Large intestine (tissue), 3 donors: Measurements from ENCODE around the gene STYXL1. TPM values are rescaled to one million over a fixed set of nuclear protein-coding genes. Genes with fewer than 3 reads are reported as not detected.
"Not testable (repeated sequence)": the region's sequence is repeated elsewhere in the genome, so short reads cannot be mapped to it uniquely, and the experiment has no call there.

ENCODE experiments used
- DNase-seq, 2 donors: peaks; one replicate each; pipeline versions ENCODE4 v3.0.0 to v3.0.0-alpha.2; 2013
- H3K27ac ChIP-seq: one replicate; pipeline ENCODE4 v1.5.1; 2013; ENCODE audit warnings: low read length
- H3K27me3 ChIP-seq: 2 replicates; pipeline ENCODE4 v1.6.1; 2013; ENCODE audit warnings: low read length; ENCODE audit not compliant: control insufficient read depth, insufficient read depth
- H3K36me3 ChIP-seq: 2 replicates; pipeline ENCODE4 v1.6.1; 2013; ENCODE audit warnings: low read length; ENCODE audit not compliant: control insufficient read depth, insufficient read depth
- H3K4me1 ChIP-seq: one replicate; pipeline ENCODE4 v1.6.1; 2013; ENCODE audit warnings: low read length; ENCODE audit not compliant: control insufficient read depth, insufficient read depth
- H3K4me3 ChIP-seq: one replicate; pipeline ENCODE4 v1.5.1; 2013; ENCODE audit warnings: low read length
- H3K9me3 ChIP-seq: one replicate; pipeline ENCODE4 v1.6.1; 2013; ENCODE audit warnings: mild to moderate bottlenecking, low read depth, low read length, moderate library complexity; ENCODE audit not compliant: control insufficient read depth
- WGBS: methylation state at CpG from one replicate; pipeline ENCODE4 v1.1.5; 2013; ENCODE audit warnings: low lambda C conversion rate; ENCODE audit not compliant: insufficient coverage; 5-methylcytosine and 5-hydroxymethylcytosine counted together
- polyA plus RNA-seq: library from polyadenylated mRNA; unstranded; fragments of 120-200 nt; gene quantifications from one replicate; pipeline ENCODE4 v1.2.1, GENCODE V29; 2013

STYXL1 gene
- polyA plus RNA-seq, 1 donor, result 55.1 TPM

GRCh38 chr7:76056241-76056640, 8.4 kb upstream of the STYXL1 start:
- no CpG with 5 or more reads among the region's 7 CpGs for WGBS
- peaks cover 73% of the 10 kb centered on the region for H3K36me3 ChIP-seq

GRCh38 chr7:76054123-76055120, 6.6 kb upstream of the STYXL1 start:
- peaks cover 56% of the 10 kb centered on the region for H3K36me3 ChIP-seq
- WGBS, result no CpG with 5 or more reads among the region's 18 CpGs

More at GRCh38 chr7:76056241-76056640, 8.4 kb upstream of the STYXL1 start:
- H3K4me1 ChIP-seq, result peaks cover 23% of the 10 kb centered on the region
- H3K4me3 ChIP-seq, result no peak overlapping the region
- no peaks in the 10 kb centered on the region for H3K9me3 ChIP-seq
- no peak for DNase-seq
- H3K27ac ChIP-seq, result no peak overlapping the region
- H3K27me3 ChIP-seq, result no peaks in the 10 kb centered on the region

DNA sequence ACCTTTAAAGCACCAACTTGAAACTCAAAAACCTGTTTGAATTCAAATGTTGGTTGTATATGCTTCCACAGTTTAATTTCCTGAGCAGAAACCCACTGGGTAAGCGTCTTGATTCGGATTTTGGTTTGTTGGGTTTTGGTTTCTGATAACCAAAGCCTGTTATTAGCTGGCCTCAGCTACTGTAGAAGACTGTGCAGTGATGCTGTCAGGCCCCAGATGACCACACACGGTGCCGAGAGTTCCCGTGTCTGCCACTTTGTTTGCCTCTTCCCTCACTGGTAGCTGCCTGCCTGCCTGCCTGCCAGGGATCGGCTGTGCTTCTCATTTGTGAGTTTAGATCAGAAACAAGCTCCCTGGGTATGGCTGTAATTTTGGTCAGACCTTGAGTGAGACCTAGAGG, 5.7 kb upstream of the STYXL1 start:
- Histone ChIP-seq H3K9me3 (no peaks in the 10 kb centered on the region), H3K27ac (peak overlapping the region; percentile 39), H3K4me1 (peaks cover 27% of the 10 kb centered on the region), H3K27me3 (no peaks in the 10 kb centered on the region), H3K36me3 (peaks cover 47% of the 10 kb centered on the region), H3K4me3 (no peak overlapping the region)
- no peak for DNase-seq
- WGBS, result no CpG with 5 or more reads among the region's 6 CpGs

More at GRCh38 chr7:76054123-76055120, 6.6 kb upstream of the STYXL1 start:
- Histone ChIP-seq H3K27me3 (no peaks in the 10 kb centered on the region), H3K9me3 (no peaks in the 10 kb centered on the region), H3K4me3 (no peak overlapping the region), H3K4me1 (peaks cover 23% of the 10 kb centered on the region), H3K27ac (peak overlapping the region; percentile 39)
- DNase-seq, result peak; percentile 32 to 67

DNA sequence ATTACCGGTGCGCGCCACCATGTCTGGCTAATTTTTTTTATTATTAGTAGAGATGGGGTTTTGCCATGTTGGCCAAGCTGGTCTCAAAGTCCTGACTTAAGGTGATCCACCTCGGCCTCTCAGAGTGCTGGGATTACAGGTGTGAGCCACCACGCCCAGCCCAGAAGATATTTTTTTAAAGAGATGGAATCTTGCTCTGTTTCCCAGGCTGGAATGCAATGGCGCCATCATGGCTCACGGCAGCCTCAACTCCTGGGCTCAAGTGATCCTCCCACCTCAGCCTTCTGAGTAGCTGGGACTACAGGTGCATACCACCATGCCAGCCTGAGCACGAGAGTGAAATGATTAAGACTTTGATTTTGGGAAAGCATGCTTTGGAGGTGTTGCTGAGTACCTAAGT, 4.9 kb upstream of the STYXL1 start:
- not testable (repeated sequence) for H3K27ac ChIP-seq, DNase-seq, H3K4me3 ChIP-seq, H3K9me3 ChIP-seq, H3K27me3 ChIP-seq
- peaks cover 39% of the 10 kb centered on the region for H3K36me3 ChIP-seq
- no CpG with 5 or more reads among the region's 8 CpGs for WGBS
- peaks cover 25% of the 10 kb centered on the region for H3K4me1 ChIP-seq

GRCh38 chr7:76051840-76052239, 4.0 kb upstream of the STYXL1 start:
- WGBS, result 60% methylated on average over 1 of the region's 4 CpGs
- Histone ChIP-seq H3K4me1 (peaks cover 17% of the 10 kb centered on the region), H3K27me3 (no peaks in the 10 kb centered on the region), H3K36me3 (peaks cover 31% of the 10 kb centered on the region), H3K27ac (no peak overlapping the region), H3K4me3 (no peak overlapping the region), H3K9me3 (no peaks in the 10 kb centered on the region)
- peak; percentile 22 to 56 for DNase-seq

DNA sequence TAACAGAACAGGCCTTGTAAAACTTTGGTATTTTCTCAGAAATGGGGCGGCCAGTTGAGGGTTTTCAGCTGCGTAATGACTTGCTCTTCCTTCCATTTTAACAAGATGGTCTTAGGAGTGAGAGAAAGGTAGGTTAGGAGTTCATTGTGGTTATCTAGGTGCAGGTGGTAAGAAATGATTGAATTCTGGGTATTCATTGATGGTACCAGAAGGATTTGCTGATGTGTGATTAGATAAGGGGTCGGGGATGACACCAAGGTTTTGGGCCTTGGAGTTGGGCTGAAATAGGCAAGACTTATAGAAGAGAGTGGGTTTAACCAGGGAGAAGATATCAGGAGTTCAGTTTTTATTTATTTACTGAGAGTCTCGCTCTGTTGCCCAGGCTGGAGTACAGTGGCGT, 2.7 kb upstream of the STYXL1 start:
- 83% methylated on average over 1 of the region's 5 CpGs for WGBS
- H3K4me3 ChIP-seq, result no peak overlapping the region
- H3K36me3 ChIP-seq, result peaks cover 25% of the 10 kb centered on the region
- DNase-seq, result no peak
- no peaks in the 10 kb centered on the region for H3K9me3 ChIP-seq
- no peak overlapping the region for H3K27ac ChIP-seq
- H3K27me3 ChIP-seq, result no peaks in the 10 kb centered on the region
- peaks cover 17% of the 10 kb centered on the region for H3K4me1 ChIP-seq

- Histone ChIP-seq H3K27me3 (no peaks in the 10 kb centered on the region), H3K4me3 (peak overlapping the region; percentile 98), H3K36me3 (peaks cover 24% of the 10 kb centered on the region), H3K9me3 (no peaks in the 10 kb centered on the region), H3K27ac (no peak overlapping the region), H3K4me1 (peaks cover 12% of the 10 kb centered on the region)
- DNase-seq, result no peak
- 77% methylated on average over 5 of the region's 6 CpGs for WGBS
Observed at GRCh38 chr7:76049295-76049694, 1.5 kb upstream of the STYXL1 start.

DNA sequence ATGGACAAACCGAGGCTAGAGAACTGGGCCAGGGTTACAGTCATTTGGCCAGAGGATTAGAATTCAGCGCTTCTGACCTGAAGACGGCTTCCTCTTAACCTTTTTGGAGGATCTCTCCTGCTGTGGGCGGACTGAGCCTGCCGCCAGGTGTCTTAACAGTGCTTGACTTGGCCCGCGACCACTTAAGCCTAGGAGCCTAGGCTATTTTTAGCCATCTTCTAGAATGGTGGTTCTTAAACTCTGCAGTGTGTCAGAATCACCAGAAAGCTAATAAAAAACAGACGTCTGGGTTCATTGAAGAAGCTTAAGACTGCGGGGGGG, 828 bp upstream of the STYXL1 start:
- Histone ChIP-seq H3K27me3 (no peaks in the 10 kb centered on the region), H3K4me1 (peaks cover 5% of the 10 kb centered on the region), H3K27ac (peak overlapping the region; percentile 78), H3K36me3 (peaks cover 24% of the 10 kb centered on the region), H3K9me3 (no peaks in the 10 kb centered on the region), H3K4me3 (peak overlapping the region; percentile 98)
- no CpG with 5 or more reads among the region's 9 CpGs for WGBS
- no peak for DNase-seq

DNA sequence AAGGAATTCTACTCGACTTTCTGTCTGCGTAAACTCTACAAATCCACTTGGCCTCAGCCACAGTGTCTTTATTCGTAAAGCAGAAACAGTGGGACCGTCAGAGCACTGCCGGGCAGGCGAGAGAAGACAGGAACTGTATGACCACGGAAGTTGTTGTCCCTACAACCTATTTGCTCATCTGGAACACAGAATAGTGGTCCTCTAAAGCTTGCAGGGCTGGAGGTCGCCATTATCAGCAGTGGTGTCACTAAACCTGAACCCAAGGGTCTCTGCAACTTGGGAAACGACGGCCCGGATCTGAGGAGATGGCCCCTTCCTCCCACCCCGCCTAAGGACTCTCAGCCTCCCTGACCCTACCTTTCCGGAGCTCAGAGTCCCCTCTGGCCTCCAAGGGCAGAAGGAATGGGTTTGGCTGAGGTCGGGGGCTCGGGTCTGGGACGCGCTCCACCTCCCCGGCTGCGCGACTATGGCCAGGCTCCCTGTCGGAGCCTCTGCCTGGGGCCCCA, 442 bp downstream of the STYXL1 start:
- Histone ChIP-seq H3K27me3 (no peaks in the 10 kb centered on the region), H3K36me3 (peaks cover 15% of the 10 kb centered on the region), H3K27ac (peak overlapping the region; percentile 78), H3K4me3 (peak overlapping the region; percentile 98), H3K4me1 (peaks cover 3% of the 10 kb centered on the region), H3K9me3 (no peaks in the 10 kb centered on the region)
- DNase-seq, result no peak
- WGBS, result no CpG with 5 or more reads among the region's 21 CpGs

DNA sequence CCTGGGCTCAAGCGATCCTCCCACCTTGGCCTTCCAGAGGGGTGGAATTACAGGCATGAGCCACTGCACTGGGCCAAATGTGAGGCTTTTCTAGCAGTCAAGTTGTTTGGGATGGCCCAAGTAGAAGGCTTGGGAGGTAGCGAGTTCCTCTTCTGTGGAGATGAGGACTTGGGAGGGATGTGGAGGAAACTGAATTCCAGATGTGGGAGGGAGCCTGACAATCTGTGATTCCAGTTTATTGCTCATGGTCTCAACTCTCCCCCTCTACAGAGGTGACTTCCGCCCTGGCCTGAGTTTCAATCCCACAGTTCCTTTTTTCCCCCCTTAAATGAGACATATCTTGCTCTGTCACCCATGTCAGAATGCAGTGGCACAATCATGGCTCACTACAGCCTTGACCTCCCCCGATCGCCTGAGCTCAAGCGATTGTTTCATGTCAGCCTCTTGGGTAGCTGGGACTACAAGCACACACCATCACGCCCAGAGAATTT, 3.4 kb downstream of the STYXL1 start:
- no peak overlapping the region for H3K27ac ChIP-seq
- H3K36me3 ChIP-seq, result peaks cover 15% of the 10 kb centered on the region
- H3K27me3 ChIP-seq, result no peaks in the 10 kb centered on the region
- 100% methylated on average over 1 of the region's 7 CpGs for WGBS
- H3K4me3 ChIP-seq, result no peak overlapping the region
- DNase-seq, result no peak
- peaks cover 3% of the 10 kb centered on the region for H3K4me1 ChIP-seq
- H3K9me3 ChIP-seq, result no peaks in the 10 kb centered on the region
